Adrenal gland (tissue), 12 donors: ENCODE data around the gene HOXD9. TPM values are rescaled to one million over a fixed set of nuclear protein-coding genes. Genes with fewer than 3 reads are reported as not detected.
A peak's percentile ranks its signal among the peaks of the same experiment; 100 is the strongest.

Source experiments
- DNase-seq, 7 donors: peaks; one replicate each; pipeline ENCODE4 v3.0.0-alpha.2; 2019 to 2020
- H3K27ac ChIP-seq, 5 donors: fragments of 200-600 bp; sonication (generic) in 4 of 5; 1 replicate in 3 of 5; 2 replicates in 2 of 5; pipeline versions ENCODE4 v1.5.1 to v1.8.0; 2016 to 2020; ENCODE audit warnings: mild to moderate bottlenecking in 1 of 5
- H3K27me3 ChIP-seq: fragments of 200-600 bp; 2 replicates; pipeline ENCODE4 v1.8.0; 2021
- H3K36me3 ChIP-seq, 2 donors: fragments of 200-600 bp; replicated peaks in 1 of 2; 1 replicate in 1 of 2; 2 replicates in 1 of 2; pipeline versions ENCODE4 v1.5.1 to v1.8.0; 2018 to 2022
- H3K4me1 ChIP-seq, 2 donors: fragments of 200-600 bp; replicated peaks in 1 of 2; 1 replicate in 1 of 2; 2 replicates in 1 of 2; pipeline versions ENCODE4 v1.5.1 to v1.8.0; 2018 to 2021
- H3K4me3 ChIP-seq, 4 donors: fragments of 200-600 bp; sonication (generic) in 3 of 4; one replicate each; pipeline ENCODE4 v1.5.1; 2016 to 2018
- H3K9me3 ChIP-seq, 3 donors: fragments of 200-600 bp; sonication (generic) in 1 of 3; replicated peaks in 1 of 3; 1 replicate in 2 of 3; 2 replicates in 1 of 3; pipeline versions ENCODE4 v1.5.1 to v1.8.0; 2016 to 2021
- POLR2A ChIP-seq, 2 donors: fragments of 450-650 bp; IDR thresholded peaks; one replicate each; pipeline ENCODE4 v1.6.1; 2017; ENCODE audit warnings: antibody characterized with exemption in 2 of 2, mild to moderate bottlenecking in 2 of 2, moderate library complexity in 1 of 2
- WGBS, 4 donors: extraction: QIAGEN DNeasy Blood & Tissue Kit in 2 of 4; methylation state at CpG; one replicate each; pipeline versions ENCODE4 v1.1.5 to v1.1.7; 2013 to 2017; 5-methylcytosine and 5-hydroxymethylcytosine counted together
- intact Hi-C, 2 donors: fragments of 100-400 bp; cut with DNase I; formaldehyde crosslinking; loops; one replicate each; pipeline versions ENCODE4 v1.14.1 to v1.15.0; 2022 to 2023
- polyA plus RNA-seq, 3 donors: library from polyadenylated mRNA; stranded (reverse); fragments of 200-250 nt in 2 of 3; fragments of 350-450 nt in 1 of 3; fragmentation: Illumina TruSeq in 1 of 3; extraction: RNeasy Lipid Tissue Mini Kit (QIAGEN cat#74804) in 1 of 3; gene quantifications; one replicate each; pipeline ENCODE4 v1.2.3, GENCODE V29; 2013 to 2014
- total RNA-seq, 9 donors: library from RNA; depleted of rRNA in 4 of 9; stranded (reverse); fragments of >200 nt in 4 of 9; fragments of 120-200 nt in 1 of 9; fragmentation: NEBNext Ultra II Directional in 1 of 9; extraction: Animal tissue kit (Norgen Biotek cat#: 25700) in 1 of 9; gene quantifications; one replicate each; pipeline versions ENCODE4 v1.1.0 to v1.2.4, GENCODE V29; 2013 to 2023
- TF ChIP-seq, protein P1 (sequence below), 6 experiments: fragments of 450-650 bp in 4 of 6; fragments of 200-600 bp in 2 of 6; sonication (generic) in 1 of 6; IDR thresholded peaks; 1 replicate in 5 of 6; 2 replicates in 1 of 6; pipeline versions ENCODE4 v1.5.1 to v1.8.0; 2016 to 2021; ENCODE audit warnings: antibody characterized with exemption in 6 of 6, mild to moderate bottlenecking in 2 of 6, moderate library complexity in 1 of 6
- donor health status: healthy with polysubstance abuse.
- donor health status: Bipolar disorder and iron deficiency.
- donor health status: DM: yes; HTN: yes; CAD: no.
- donor health status: DM: no; HTN: no; CAD: no.
- donor health status: DM: no; HTN: no; CAD: no.
- donor health status: DM: yes; HTN: yes; CAD: no.

HOXD9 gene
- total and polyA plus RNA-seq, 12 donors, result 2.4 to 35.6 (median 7.5) TPM

DNA sequence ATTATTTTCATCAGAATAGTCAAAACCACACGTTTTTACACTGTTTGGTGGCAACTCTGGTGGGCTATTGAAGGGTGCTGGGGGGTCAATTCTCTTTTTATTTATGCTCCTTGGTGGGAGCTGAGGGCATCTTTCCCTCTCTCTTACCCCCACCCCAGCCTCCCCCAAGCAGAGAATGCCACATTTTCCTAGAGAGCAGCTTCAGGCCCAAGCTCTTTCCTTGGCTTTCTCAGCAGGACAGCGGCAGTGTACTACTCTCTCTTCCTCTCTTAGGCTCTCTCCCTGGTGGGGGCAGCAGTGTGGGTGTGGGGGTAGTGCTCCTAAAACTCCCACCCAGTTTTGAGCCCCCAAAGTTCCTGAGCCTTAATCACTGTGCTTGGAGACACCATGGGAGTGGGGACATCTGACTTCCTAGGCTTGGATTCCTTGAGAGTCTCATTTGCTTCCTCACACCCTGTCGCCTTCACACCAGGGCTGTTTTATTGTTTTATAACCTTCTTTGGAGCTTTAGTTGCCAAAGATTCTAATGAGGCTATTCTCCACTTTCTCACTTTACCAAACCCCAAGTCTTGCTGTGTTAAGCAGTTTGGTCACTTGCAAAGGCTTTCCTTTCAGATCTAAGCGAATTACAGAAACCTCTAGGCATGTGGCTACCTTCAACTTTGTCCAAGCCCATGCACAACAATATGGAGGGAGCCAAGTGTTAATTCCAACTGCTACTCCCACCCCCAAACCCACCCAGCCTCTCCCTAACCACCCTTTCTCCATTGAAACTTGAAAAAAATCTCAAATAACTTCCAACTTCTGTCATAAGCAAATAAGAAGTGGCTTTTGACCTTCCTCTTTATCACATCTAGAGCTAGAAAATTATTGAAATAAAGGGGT lies 22.8 kb downstream of the HOXD9 start:
- peaks cover 0 to 15% of the 10 kb centered on the region in 2 donors for H3K4me1 ChIP-seq
- H3K9me3 ChIP-seq, result no peaks in the 10 kb centered on the region
- 76 to 91% (median 86%) methylated on average over 4 of the region's 4 CpGs for WGBS, 4 donors
- intact Hi-C loops, result loop anchor here in 1 of 2 donors (5.0 kb wide), 1 partner anchor 412 kb away; no protein-coding TSS in a partner anchor
- no peaks in the 10 kb centered on the region for H3K36me3 ChIP-seq
- H3K27ac ChIP-seq, result no peak overlapping the region
- no peak for TF ChIP-seq POLR2A (IDR thresholded peaks at IDR 0.05)
- TF ChIP-seq, protein P1, sequence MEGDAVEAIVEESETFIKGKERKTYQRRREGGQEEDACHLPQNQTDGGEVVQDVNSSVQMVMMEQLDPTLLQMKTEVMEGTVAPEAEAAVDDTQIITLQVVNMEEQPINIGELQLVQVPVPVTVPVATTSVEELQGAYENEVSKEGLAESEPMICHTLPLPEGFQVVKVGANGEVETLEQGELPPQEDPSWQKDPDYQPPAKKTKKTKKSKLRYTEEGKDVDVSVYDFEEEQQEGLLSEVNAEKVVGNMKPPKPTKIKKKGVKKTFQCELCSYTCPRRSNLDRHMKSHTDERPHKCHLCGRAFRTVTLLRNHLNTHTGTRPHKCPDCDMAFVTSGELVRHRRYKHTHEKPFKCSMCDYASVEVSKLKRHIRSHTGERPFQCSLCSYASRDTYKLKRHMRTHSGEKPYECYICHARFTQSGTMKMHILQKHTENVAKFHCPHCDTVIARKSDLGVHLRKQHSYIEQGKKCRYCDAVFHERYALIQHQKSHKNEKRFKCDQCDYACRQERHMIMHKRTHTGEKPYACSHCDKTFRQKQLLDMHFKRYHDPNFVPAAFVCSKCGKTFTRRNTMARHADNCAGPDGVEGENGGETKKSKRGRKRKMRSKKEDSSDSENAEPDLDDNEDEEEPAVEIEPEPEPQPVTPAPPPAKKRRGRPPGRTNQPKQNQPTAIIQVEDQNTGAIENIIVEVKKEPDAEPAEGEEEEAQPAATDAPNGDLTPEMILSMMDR (IDR thresholded peaks at IDR 0.05), result no peak
- no peaks in the 10 kb centered on the region for H3K27me3 ChIP-seq
- DNase-seq, result no peak
- H3K4me3 ChIP-seq, result no peak overlapping the region

DNA sequence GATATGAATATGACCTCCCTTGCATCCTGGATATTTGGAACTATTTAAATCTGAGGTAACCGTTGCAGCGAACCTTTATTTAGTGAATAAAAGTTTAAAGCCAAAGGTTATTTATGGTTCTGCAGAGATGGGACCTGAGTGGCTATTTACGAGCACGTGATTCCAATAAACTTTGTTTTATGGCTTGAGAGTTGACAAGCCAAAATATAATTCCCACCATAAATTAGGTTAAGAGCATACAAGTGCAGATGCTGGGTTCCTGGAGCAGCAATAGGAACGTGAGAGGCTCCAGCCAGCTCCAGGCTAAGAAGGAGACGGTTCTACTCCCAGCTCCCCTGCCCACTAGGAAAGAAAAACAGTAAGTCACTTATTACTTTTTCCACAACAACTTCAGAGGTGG lies 23.6 kb downstream of the HOXD9 start:
- Histone ChIP-seq H3K27ac (no peak overlapping the region), H3K27me3 (no peaks in the 10 kb centered on the region), H3K4me1 (peaks cover 0 to 9% of the 10 kb centered on the region in 2 donors), H3K4me3 (no peak overlapping the region), H3K36me3 (no peaks in the 10 kb centered on the region), H3K9me3 (no peaks in the 10 kb centered on the region)
- 67 to 75% (median 71%) methylated on average over 6 of the region's 6 CpGs for WGBS, 4 donors
- intact Hi-C loops, result loop anchor here in 1 of 2 donors (5.0 kb wide), 1 partner anchor 411 kb away; no protein-coding TSS in a partner anchor
- DNase-seq, result peak in 1 of 7 donors; percentile 42
- TF ChIP-seq POLR2A (IDR thresholded peaks at IDR 0.05), result no peak
- TF ChIP-seq, protein P1 (IDR thresholded peaks at IDR 0.05), result no peak

DNA sequence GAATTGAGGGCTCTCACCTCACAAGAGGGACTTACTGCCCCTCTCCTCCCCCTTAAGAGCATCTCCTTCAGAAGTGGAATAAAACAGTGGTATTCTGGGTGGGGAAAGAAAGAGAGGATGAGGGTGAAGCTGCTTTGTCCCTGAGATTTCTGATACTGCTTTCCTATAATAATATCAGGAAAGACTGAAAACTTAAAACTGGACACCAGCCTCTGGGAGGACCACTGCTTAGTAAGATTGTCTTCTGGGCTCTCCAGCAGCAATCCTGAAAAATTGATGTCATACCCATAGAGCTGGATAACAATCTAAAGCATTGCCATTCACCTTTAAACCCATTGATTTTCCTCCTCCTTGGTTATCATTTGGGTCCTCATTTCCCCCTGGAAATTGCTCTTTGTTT lies 24.1 kb downstream of the HOXD9 start:
- no peak overlapping the region for H3K27ac ChIP-seq
- DNase-seq, result no peak
- no peaks in the 10 kb centered on the region for H3K36me3 ChIP-seq
- H3K27me3 ChIP-seq, result no peaks in the 10 kb centered on the region
- intact Hi-C loops, result loop anchor here in 1 of 2 donors (5.0 kb wide), 1 partner anchor 411 kb away; no protein-coding TSS in a partner anchor
- peaks cover 0 to 7% of the 10 kb centered on the region in 2 donors for H3K4me1 ChIP-seq
- H3K9me3 ChIP-seq, result no peaks in the 10 kb centered on the region
- H3K4me3 ChIP-seq, result no peak overlapping the region
- TF ChIP-seq POLR2A (IDR thresholded peaks at IDR 0.05), result no peak
- TF ChIP-seq, protein P1 (IDR thresholded peaks at IDR 0.05), result no peak

DNA sequence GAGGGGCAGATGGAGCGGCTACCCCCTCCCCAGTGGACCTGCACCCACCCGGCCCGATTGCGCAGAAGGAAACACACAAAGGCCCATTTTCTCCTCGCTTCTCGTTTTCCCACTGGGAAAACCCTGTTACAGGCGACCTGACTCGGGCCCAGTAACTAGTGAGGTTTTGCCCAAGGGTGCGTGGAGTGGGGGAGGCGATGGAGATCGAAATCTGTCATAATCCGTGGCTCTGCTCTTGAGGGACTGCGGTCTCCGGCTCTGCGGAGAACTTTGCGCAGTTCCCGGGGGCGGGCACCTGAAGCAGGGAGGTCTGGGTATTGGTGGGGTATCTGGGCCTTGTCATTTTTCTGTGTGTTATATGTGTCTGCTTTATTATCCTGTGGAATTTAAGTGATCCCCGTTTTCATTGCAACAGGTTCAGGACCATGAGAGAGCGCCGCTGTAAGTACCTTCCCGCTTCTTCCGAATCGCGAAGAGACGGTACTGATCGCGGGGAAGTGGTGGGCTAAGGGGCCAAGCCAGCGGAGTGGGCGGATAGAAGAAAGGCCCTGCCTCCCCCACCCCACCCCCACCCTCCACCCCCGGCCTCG lies 24.8 kb downstream of the HOXD9 start:
- WGBS, 4 donors, result 75 to 86% (median 81%) methylated on average over 31 to 32 of the region's 32 CpGs
- Histone ChIP-seq H3K36me3 (no peaks in the 10 kb centered on the region), H3K4me3 (no peak overlapping the region), H3K4me1 (peaks cover 0 to 7% of the 10 kb centered on the region in 2 donors), H3K27me3 (no peaks in the 10 kb centered on the region), H3K27ac (no peak overlapping the region), H3K9me3 (no peaks in the 10 kb centered on the region)
- intact Hi-C loops, result loop anchor here in 1 of 2 donors (5.0 kb wide), 1 partner anchor 410 kb away; no protein-coding TSS in a partner anchor
- DNase-seq, result peak in 1 of 7 donors; percentile 35
- TF ChIP-seq, protein P1 (IDR thresholded peaks at IDR 0.05), result no peak
- TF ChIP-seq POLR2A (IDR thresholded peaks at IDR 0.05), result no peak
